Activated naive CD4-positive, alpha-beta T cell treated with anti-CD3 and anti-CD28 coated beads for 36 hours (primary cell): Measurements from ENCODE around the gene PLAAT5. TPM values are rescaled to one million over a fixed set of nuclear protein-coding genes. Genes with fewer than 3 reads are reported as not detected.

Experiments
- total RNA-seq, 2 experiments: library from RNA; stranded (reverse); gene quantifications; one replicate each; pipeline ENCODE4 v1.2.3, GENCODE V29; 2021

The PLAAT5 gene
- total RNA-seq, 2 experiments from 2014 or later = not detected

Other genes starting within 250 kb of the PLAAT5 start
- not detected for gene SLC22A25, start 247.6 kb downstream of the PLAAT5 start, total RNA-seq
- gene SLC22A9, start 121.4 kb downstream of the PLAAT5 start, total RNA-seq = not detected
- gene LGALS12, start 14.9 kb upstream of the PLAAT5 start, total RNA-seq = not detected
- gene PLAAT4, start 45.6 kb upstream of the PLAAT5 start, total RNA-seq = 10 to 100 TPM; 16.1 to 16.6 TPM
- not detected for gene PLAAT2, start 72.2 kb upstream of the PLAAT5 start, total RNA-seq
- gene PLAAT3, start 123.3 kb upstream of the PLAAT5 start, total RNA-seq = 1 to 10 TPM; 3.5 to 3.7 TPM
- 10 to 100 TPM; 19.5 to 21.0 TPM for gene ATL3, start 180.2 kb upstream of the PLAAT5 start, total RNA-seq
- gene RTN3, start 190.3 kb upstream of the PLAAT5 start, total RNA-seq = 10 to 100 TPM; 46.7 to 47.6 TPM